MCF 10A (cell line): Measurements from ENCODE around the gene OPRL1. TPM values are rescaled to one million over a fixed set of nuclear protein-coding genes. Genes with fewer than 3 reads are reported as not detected.

Experiments used
- BruUV-seq: library from RNA; stranded (reverse); fragments of 400-500 nt; replicated peaks from 2 replicates; lab custom pipeline; 2021; lab: Mats Ljungman, UMichigan
- CTCF ChIA-PET: fragments of 300-600 bp; sonication (Branson Sonifier 250); formaldehyde crosslinking; extraction: SDS; loops from one replicate; lab custom pipeline; 2021; ENCODE audit warnings: antibody characterized with exemption, inconsistent platforms; lab: Yijun Ruan, JAX
- POLR2A ChIA-PET: fragments of 300-600, 350-650 bp; sonication (Branson Sonifier 250); formaldehyde crosslinking; extraction: SDS; loops from one replicate; lab custom pipeline; 2020; ENCODE audit warnings: antibody characterized with exemption, inconsistent platforms; lab: Yijun Ruan, JAX
- DNase-seq: peaks from one replicate; pipeline ENCODE4 v3.0.0-alpha.2; 2018; ENCODE audit not compliant: unreplicated experiment
- H3K27ac Mint-ChIP-seq: one replicate; pipeline ENCODE4 v1.8.0; 2022; ENCODE audit warnings: mild to moderate bottlenecking, low read depth, mixed read lengths; ENCODE audit not compliant: unreplicated experiment
- H3K27me3 Mint-ChIP-seq: one replicate; pipeline ENCODE4 v1.8.0; 2022; ENCODE audit warnings: mixed read lengths; ENCODE audit not compliant: insufficient read depth, unreplicated experiment
- H3K36me3 Mint-ChIP-seq: one replicate; pipeline ENCODE4 v1.8.0; 2022; ENCODE audit warnings: mild to moderate bottlenecking, moderate library complexity, mixed read lengths; ENCODE audit not compliant: insufficient read depth, unreplicated experiment
- H3K4me1 Mint-ChIP-seq: one replicate; pipeline ENCODE4 v1.8.0; 2022; ENCODE audit warnings: mixed read lengths; ENCODE audit not compliant: insufficient read depth, unreplicated experiment
- H3K4me3 Mint-ChIP-seq: one replicate; pipeline ENCODE4 v1.8.0; 2022; ENCODE audit warnings: mild to moderate bottlenecking, moderate library complexity, mixed read lengths; ENCODE audit not compliant: unreplicated experiment
- H3K9me3 Mint-ChIP-seq: one replicate; pipeline ENCODE4 v1.8.0; 2022; ENCODE audit warnings: mixed read lengths; ENCODE audit not compliant: unreplicated experiment
- CTCF ChIP-seq: fragments of 200-600 bp; IDR thresholded peaks from one replicate; pipeline ENCODE4 v1.8.0; 2022; ENCODE audit warnings: antibody characterized with exemption, mild to moderate bottlenecking; ENCODE audit not compliant: unreplicated experiment
- intact Hi-C: fragments of 100-400 bp; cut with micrococcal nuclease; formaldehyde crosslinking; loops from 2 replicates; pipeline ENCODE4 v1.14.1; 2022
- total RNA-seq: library from RNA; stranded (reverse); gene quantifications from 2 replicates; pipeline ENCODE4 v1.2.3, GENCODE V29; 2022

Gene OPRL1
- total RNA-seq, 1 experiment from 2014 or later, result 0.12 TPM

DNA sequence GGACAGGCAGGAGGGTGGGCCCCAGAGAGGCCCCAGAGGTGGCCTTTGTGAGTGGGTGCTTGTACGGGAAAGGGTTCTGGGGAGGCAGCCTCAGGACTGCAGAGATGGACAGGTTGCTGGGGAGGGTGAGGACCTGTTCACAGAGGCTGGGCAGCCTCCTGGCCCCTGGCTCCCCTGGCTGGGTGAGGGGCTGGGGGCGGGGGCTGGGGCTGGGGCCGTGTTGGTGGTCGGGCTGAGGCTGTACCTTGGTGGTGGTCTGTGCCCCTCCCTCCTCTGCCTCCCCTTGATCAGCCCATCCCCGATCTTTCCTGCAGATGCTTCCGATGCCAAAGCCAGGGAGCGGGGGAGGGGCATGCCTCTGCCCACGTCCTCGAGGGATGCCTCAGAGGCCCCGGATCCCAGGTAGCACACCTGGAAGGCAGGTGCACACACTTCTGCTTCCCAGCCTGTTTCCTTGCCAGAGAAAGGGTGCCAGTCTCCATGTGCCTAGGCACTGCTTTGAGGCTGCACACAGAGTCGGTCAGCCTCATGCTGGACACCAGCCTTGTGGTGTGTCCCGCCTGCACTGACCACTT, 12.1 kb upstream of the OPRL1 start:
- Mint-ChIP-seq H3K4me1 (peaks cover 36% of the 10 kb centered on the region), H3K9me3 (no peaks in the 10 kb centered on the region), H3K36me3 (no peaks in the 10 kb centered on the region), H3K27ac (no peak overlapping the region), H3K27me3 (no peaks in the 10 kb centered on the region), H3K4me3 (no peak overlapping the region)
- BruUV-seq, result no TSS peak
- CTCF ChIA-PET, result interaction anchor here (0.6 to 5.2 kb wide), 4 partner anchors 12 to 53 kb away, joined by 3 to 37 read pairs (median 15); partner anchors contain the start of genes LKAAEAR1, OPRL1 and RGS19
- POLR2A ChIA-PET, result no interaction called here
- no peak for DNase-seq
- intact Hi-C loops, result no loop called here
- TF ChIP-seq CTCF, result no peak

DNA sequence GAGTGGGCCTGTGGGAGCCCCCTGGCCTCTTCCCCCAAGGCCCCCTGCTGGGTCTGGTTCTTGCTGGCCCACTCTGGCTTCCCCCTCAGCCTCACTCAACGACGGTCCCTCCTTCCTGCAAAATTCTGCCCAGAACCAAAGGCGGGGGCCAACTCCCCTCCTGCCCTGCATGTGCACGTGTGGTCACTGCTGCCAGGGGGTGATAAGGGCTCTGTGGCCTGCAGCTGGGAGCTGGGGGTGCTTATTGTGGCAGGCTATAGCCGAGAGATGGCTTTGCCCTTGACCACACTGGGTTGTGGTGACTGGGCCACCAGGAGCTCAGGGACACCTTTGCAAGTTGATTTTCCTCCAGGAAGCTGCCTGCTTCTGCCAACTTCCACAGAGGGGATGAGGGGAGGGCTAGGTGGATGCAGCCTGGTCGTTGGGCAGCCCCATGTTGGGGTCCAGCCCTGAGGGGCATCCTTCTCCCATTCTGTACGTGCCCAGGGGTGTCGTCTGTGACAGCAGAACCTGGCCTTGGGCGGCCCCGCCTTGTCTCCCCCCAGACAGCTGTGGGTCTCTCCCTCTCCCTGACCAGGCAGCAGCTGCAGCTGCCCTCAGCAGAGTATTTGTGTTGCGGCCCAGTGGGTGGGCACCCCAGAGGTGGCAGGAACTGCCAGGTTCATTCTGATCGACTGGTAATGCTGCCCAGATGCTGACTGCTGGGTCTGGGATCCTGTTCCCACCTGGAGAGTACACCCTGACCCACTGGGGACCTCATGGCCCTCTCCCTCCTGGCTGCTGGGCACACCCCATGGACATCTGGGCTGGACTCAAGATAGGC, 11.3 kb upstream of the OPRL1 start:
- intact Hi-C loops, result no loop called here
- CTCF ChIA-PET, result interaction anchor here (0.6 to 5.2 kb wide), 9 partner anchors 11 to 600 kb away, joined by 3 to 37 read pairs (median 5); partner anchors contain the start of genes LKAAEAR1, OPRL1 and RGS19

DNA sequence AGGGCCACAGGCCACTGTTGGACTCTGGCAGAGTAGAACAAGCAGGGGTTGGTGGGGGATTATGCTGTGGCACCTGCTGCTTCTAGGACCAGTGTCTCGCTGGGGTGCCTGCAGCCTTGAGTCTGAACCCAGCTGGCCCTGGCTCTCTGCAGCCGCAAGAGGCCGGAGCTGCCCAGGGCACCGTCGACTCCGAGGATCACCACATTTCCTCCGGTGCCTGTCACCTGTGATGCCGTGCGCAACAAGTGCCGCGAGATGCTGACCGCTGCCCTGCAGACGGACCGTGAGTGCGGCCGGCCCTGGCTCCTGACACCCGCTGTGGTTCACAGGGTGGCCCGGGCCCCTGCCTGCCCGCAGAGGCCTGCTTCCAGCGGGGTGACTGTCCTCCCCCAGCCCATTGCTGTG, 10.7 kb upstream of the OPRL1 start:
- Mint-ChIP-seq H3K9me3 (no peaks in the 10 kb centered on the region), H3K27ac (no peak overlapping the region), H3K36me3 (no peaks in the 10 kb centered on the region), H3K4me1 (peaks cover 28% of the 10 kb centered on the region), H3K4me3 (no peak overlapping the region), H3K27me3 (no peaks in the 10 kb centered on the region)
- POLR2A ChIA-PET, result interaction anchor here (0.9 to 1.1 kb wide), 3 partner anchors 14 to 175 kb away, joined by 3 read pairs; no protein-coding TSS in a partner anchor
- CTCF ChIA-PET, result interaction anchor here (0.6 to 5.2 kb wide), 13 partner anchors 7 to 800 kb away, joined by 3 to 37 read pairs (median 5); partner anchors contain the start of genes LKAAEAR1, OPRL1 and RGS19
- BruUV-seq, result no TSS peak
- no peak for TF ChIP-seq CTCF
- intact Hi-C loops, result no loop called here
- no peak for DNase-seq

More for the DNA sequence above, 11.3 kb upstream of the OPRL1 start:
- no peak for TF ChIP-seq CTCF
- H3K9me3 Mint-ChIP-seq, result no peaks in the 10 kb centered on the region
- BruUV-seq, result no TSS peak
- H3K27ac Mint-ChIP-seq, result no peak overlapping the region
- H3K36me3 Mint-ChIP-seq, result no peaks in the 10 kb centered on the region
- H3K4me3 Mint-ChIP-seq, result no peak overlapping the region
- H3K27me3 Mint-ChIP-seq, result no peaks in the 10 kb centered on the region
- DNase-seq, result no peak
- POLR2A ChIA-PET, result interaction anchor here (0.6 kb wide), 1 partner anchor 1699 kb away, joined by 4 read pairs; no protein-coding TSS in a partner anchor
- H3K4me1 Mint-ChIP-seq, result peaks cover 34% of the 10 kb centered on the region
